Lung (tissue), 5 donors: ENCODE data around the gene SYN1. TPM values are rescaled to one million over a fixed set of nuclear protein-coding genes. Genes with fewer than 3 reads are reported as not detected.

ENCODE experiments used
- polyA plus RNA-seq, 2 donors: library from polyadenylated mRNA; stranded (reverse); fragments of 200-250 nt; gene quantifications; one replicate each; pipeline ENCODE4 v1.2.1, GENCODE V29; 2013
- small RNA-seq: library from RNA; depleted of rRNA; stranded (forward); fragments of <200 nt; gene quantifications from one replicate; pipeline ENCODE3, GENCODE V24; 2014; ENCODE audit warnings: low replicate concordance
- total RNA-seq, 2 donors: library from RNA; depleted of rRNA in 1 of 2; stranded (reverse); fragments of >200 nt in 1 of 2; gene quantifications; one replicate each; pipeline ENCODE4 v1.2.1, GENCODE V29; 2014 to 2021
- donor health status: Bipolar disorder and iron deficiency.
- donor health status: healthy.
- donor health status: DM: yes; HTN: yes; CAD: no.

Gene SYN1
- total and polyA plus RNA-seq, 4 donors: 0.11 to 4.5 (median 1.3) TPM

Small RNA genes lying within 50 kb of the gene (small RNA-seq; reads per million reads assigned to genes)
- not detected for gene MIR4769

Other genes with a start within 250 kb of the SYN1 start
- gene ZNF157, start 249.3 kb downstream of the SYN1 start, total RNA-seq: under 1 TPM; 0.40 to 0.63 TPM
- under 1 TPM; 0.10 TPM for gene ZNF157, start 249.3 kb downstream of the SYN1 start, polyA plus RNA-seq
- 10 to 100 TPM in 1 of 2 donors, 1 to 10 TPM in 1; 9.8 to 12.0 TPM for gene ZNF41, start 136.6 kb downstream of the SYN1 start, total RNA-seq
- 1 to 10 TPM; 2.0 to 3.9 TPM for gene ZNF41, start 136.6 kb downstream of the SYN1 start, polyA plus RNA-seq
- gene ARAF, start 58.7 kb downstream of the SYN1 start, total RNA-seq: 10 to 100 TPM; 32.6 to 85.9 TPM
- gene ARAF, start 58.7 kb downstream of the SYN1 start, polyA plus RNA-seq: 10 to 100 TPM; 45.3 to 48.6 TPM
- gene TIMP1, start 37.4 kb downstream of the SYN1 start, total RNA-seq: 1,000 to 10,000 TPM in 1 of 2 donors, 10 to 100 TPM in 1; 65.3 to 1,983 TPM
- gene TIMP1, start 37.4 kb downstream of the SYN1 start, polyA plus RNA-seq: 1,000 to 10,000 TPM; 1,299 to 2,202 TPM
- gene CFP, start 10.1 kb upstream of the SYN1 start, total RNA-seq: 10 to 100 TPM; 11.3 to 23.6 TPM
- 10 to 100 TPM; 22.5 to 88.8 TPM for gene CFP, start 10.1 kb upstream of the SYN1 start, polyA plus RNA-seq
- gene ELK1, start 30.7 kb upstream of the SYN1 start, total RNA-seq: 10 to 100 TPM in 1 of 2 donors, 1 to 10 TPM in 1; 9.8 to 36.0 TPM
- gene ELK1, start 30.7 kb upstream of the SYN1 start, polyA plus RNA-seq: 10 to 100 TPM; 16.4 to 37.6 TPM
- gene UXT, start 39.3 kb upstream of the SYN1 start, total RNA-seq: 10 to 100 TPM; 58.0 to 98.9 TPM
- gene UXT, start 39.3 kb upstream of the SYN1 start, polyA plus RNA-seq: 100 to 1,000 TPM; 142 to 153 TPM
- 10 to 100 TPM; 10.6 to 11.8 TPM for gene ZNF81, start 217.0 kb upstream of the SYN1 start, total RNA-seq
- 1 to 10 TPM in 1 of 2 donors, under 1 TPM in 1; 0.75 to 2.5 TPM for gene ZNF81, start 217.0 kb upstream of the SYN1 start, polyA plus RNA-seq